ENCODE results near the gene PAX2.

DNA sequence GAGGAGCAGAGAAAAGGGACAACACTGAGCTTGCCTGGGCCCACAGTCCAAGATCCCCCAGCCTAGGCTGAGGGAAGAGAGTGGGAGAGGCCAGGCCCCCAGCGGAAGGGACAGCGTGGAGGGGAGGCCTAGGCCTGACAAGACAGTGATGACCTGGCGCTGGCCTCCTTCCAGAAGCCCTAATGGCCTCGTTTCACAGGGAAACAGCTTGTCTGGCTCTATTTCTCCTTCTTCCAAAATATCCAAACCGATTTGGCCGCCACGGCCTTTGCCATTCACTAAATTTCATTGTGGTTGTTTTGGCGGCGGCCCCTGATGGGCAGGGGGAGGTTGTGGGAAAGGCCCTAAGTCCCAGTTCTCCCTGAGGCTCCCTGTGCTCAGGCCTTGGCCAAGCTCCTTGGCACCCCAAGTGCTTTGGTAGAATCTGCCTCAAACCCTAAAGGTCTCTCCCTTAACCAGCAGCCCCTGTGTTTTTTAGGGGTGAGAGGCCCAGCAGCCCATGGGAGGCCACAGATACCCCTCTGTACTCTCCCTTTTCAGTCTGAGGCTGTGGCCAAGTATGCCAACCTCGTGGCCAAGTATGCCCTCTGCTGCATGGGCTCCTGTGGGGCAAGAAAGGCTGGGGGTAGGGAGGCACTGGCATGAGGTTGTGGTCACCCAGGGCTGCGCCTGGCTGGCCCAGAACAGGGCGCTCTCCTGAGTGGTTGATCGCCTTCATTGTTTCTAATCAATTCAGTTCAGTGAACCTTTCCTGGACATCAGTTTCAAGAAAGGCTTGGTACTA is 37.3 kb downstream of the PAX2 start:
- TF ChIP-seq, protein P1, sequence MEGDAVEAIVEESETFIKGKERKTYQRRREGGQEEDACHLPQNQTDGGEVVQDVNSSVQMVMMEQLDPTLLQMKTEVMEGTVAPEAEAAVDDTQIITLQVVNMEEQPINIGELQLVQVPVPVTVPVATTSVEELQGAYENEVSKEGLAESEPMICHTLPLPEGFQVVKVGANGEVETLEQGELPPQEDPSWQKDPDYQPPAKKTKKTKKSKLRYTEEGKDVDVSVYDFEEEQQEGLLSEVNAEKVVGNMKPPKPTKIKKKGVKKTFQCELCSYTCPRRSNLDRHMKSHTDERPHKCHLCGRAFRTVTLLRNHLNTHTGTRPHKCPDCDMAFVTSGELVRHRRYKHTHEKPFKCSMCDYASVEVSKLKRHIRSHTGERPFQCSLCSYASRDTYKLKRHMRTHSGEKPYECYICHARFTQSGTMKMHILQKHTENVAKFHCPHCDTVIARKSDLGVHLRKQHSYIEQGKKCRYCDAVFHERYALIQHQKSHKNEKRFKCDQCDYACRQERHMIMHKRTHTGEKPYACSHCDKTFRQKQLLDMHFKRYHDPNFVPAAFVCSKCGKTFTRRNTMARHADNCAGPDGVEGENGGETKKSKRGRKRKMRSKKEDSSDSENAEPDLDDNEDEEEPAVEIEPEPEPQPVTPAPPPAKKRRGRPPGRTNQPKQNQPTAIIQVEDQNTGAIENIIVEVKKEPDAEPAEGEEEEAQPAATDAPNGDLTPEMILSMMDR (IDR thresholded peaks at IDR 0.05): no peak
- TF ChIP-seq POLR2A (IDR thresholded peaks at IDR 0.05): no peak
- no peak for TF ChIP-seq EP300 (IDR thresholded peaks at IDR 0.05)
